H1 (cell line): ENCODE results near the gene PHKG2. TPM values are rescaled to one million over a fixed set of nuclear protein-coding genes. Genes with fewer than 3 reads are reported as not detected.
A peak's percentile ranks its signal among the peaks of the same experiment; 100 is the strongest.

Source experiments
- BRCA1 ChIP-seq: IDR thresholded peaks from 2 replicates; pipeline ENCODE4 v1.6.1; 2012; ENCODE audit warnings: low read depth, low read length, improper control_type of control experiment
- CHD1 ChIP-seq: IDR thresholded peaks from 2 replicates; pipeline ENCODE4 v1.6.1; 2012; ENCODE audit warnings: low read depth, low read length, improper control_type of control experiment
- CHD2 ChIP-seq: IDR thresholded peaks from 2 replicates; pipeline ENCODE4 v1.6.1; 2012; ENCODE audit warnings: low read length, improper control_type of control experiment
- HDAC2 ChIP-seq, 2 experiments: fragments of 300-600 bp in 1 of 2; sonication (generic) in 1 of 2; IDR thresholded peaks; 2 replicates each; pipeline ENCODE4 v1.6.1; 2011 to 2012; ENCODE audit warnings: low read depth in 2 of 2, low read length in 2 of 2, mild to moderate bottlenecking in 2 of 2, moderate library complexity in 2 of 2, borderline replicate concordance in 1 of 2, inconsistent platforms in 1 of 2
- JUND ChIP-seq: IDR thresholded peaks from 2 replicates; pipeline ENCODE4 v1.6.1; 2011; ENCODE audit warnings: mild to moderate bottlenecking, improper control_type of control experiment, low read length
- PHF8 ChIP-seq: fragments of 200-600 bp; sonication (generic); conservative IDR thresholded peaks from 2 replicates; pipeline ENCODE4 v1.7.1; 2012; ENCODE audit warnings: low read depth, mild to moderate bottlenecking, inconsistent platforms, low read length, moderate library complexity
- RAD21 ChIP-seq, 2 experiments: IDR thresholded peaks in 1 of 2; conservative IDR thresholded peaks in 1 of 2; 2 replicates each; pipeline ENCODE4 v1.6.1; 2011; ENCODE audit warnings: low read depth in 2 of 2, low read length in 2 of 2, improper control_type of control experiment in 1 of 2, inconsistent platforms in 1 of 2, mild to moderate bottlenecking in 1 of 2, moderate library complexity in 1 of 2
- SIN3A ChIP-seq, 2 experiments: IDR thresholded peaks in 1 of 2; conservative IDR thresholded peaks in 1 of 2; 2 replicates each; pipeline ENCODE4 v1.6.1; 2011 to 2012; ENCODE audit warnings: low read length in 2 of 2, improper control_type of control experiment in 1 of 2, low read depth in 1 of 2, mild to moderate bottlenecking in 1 of 2
- polyA plus RNA-seq, 7 experiments: library from polyadenylated mRNA; depleted of rRNA in 3 of 7; stranded (reverse) in 5 of 7; unstranded in 2 of 7; fragments of >200 nt in 5 of 7; fragments of 200-250 nt in 2 of 7; gene quantifications; 1 replicate in 5 of 7; 2 replicates in 1 of 7; 4 replicates in 1 of 7; pipeline versions ENCODE4 v1.2.1 to v1.2.3, GENCODE V29; 2011 to 2013; ENCODE audit warnings: missing spikeins in 2 of 7, mixed read lengths in 2 of 7
- total RNA-seq: library from RNA; stranded (reverse); fragmentation: NEBNext Ultra II Directional; extraction: Animal tissue kit (Norgen Biotek cat#: 25700); gene quantifications from 2 replicates; pipeline ENCODE4 v1.2.1, GENCODE V29; 2021
- TF ChIP-seq, protein P1 (sequence below): fragments of 300-600 bp; sonication (generic); IDR thresholded peaks from 2 replicates; pipeline ENCODE4 v1.7.1; 2012; ENCODE audit warnings: low read length, moderate library complexity, mild to moderate bottlenecking, inconsistent platforms; ENCODE audit not compliant: insufficient replicate concordance

PHKG2 gene
- total and polyA plus RNA-seq, 2 of the 8 experiments (the other 6 are each of a cell fraction or from before 2014, with no cell fraction given) = 36.0 to 53.4 TPM

GRCh38 chr16:30775392-30776188 is 27.4 kb downstream of the PHKG2 start (continued):
- TF ChIP-seq, protein P1, sequence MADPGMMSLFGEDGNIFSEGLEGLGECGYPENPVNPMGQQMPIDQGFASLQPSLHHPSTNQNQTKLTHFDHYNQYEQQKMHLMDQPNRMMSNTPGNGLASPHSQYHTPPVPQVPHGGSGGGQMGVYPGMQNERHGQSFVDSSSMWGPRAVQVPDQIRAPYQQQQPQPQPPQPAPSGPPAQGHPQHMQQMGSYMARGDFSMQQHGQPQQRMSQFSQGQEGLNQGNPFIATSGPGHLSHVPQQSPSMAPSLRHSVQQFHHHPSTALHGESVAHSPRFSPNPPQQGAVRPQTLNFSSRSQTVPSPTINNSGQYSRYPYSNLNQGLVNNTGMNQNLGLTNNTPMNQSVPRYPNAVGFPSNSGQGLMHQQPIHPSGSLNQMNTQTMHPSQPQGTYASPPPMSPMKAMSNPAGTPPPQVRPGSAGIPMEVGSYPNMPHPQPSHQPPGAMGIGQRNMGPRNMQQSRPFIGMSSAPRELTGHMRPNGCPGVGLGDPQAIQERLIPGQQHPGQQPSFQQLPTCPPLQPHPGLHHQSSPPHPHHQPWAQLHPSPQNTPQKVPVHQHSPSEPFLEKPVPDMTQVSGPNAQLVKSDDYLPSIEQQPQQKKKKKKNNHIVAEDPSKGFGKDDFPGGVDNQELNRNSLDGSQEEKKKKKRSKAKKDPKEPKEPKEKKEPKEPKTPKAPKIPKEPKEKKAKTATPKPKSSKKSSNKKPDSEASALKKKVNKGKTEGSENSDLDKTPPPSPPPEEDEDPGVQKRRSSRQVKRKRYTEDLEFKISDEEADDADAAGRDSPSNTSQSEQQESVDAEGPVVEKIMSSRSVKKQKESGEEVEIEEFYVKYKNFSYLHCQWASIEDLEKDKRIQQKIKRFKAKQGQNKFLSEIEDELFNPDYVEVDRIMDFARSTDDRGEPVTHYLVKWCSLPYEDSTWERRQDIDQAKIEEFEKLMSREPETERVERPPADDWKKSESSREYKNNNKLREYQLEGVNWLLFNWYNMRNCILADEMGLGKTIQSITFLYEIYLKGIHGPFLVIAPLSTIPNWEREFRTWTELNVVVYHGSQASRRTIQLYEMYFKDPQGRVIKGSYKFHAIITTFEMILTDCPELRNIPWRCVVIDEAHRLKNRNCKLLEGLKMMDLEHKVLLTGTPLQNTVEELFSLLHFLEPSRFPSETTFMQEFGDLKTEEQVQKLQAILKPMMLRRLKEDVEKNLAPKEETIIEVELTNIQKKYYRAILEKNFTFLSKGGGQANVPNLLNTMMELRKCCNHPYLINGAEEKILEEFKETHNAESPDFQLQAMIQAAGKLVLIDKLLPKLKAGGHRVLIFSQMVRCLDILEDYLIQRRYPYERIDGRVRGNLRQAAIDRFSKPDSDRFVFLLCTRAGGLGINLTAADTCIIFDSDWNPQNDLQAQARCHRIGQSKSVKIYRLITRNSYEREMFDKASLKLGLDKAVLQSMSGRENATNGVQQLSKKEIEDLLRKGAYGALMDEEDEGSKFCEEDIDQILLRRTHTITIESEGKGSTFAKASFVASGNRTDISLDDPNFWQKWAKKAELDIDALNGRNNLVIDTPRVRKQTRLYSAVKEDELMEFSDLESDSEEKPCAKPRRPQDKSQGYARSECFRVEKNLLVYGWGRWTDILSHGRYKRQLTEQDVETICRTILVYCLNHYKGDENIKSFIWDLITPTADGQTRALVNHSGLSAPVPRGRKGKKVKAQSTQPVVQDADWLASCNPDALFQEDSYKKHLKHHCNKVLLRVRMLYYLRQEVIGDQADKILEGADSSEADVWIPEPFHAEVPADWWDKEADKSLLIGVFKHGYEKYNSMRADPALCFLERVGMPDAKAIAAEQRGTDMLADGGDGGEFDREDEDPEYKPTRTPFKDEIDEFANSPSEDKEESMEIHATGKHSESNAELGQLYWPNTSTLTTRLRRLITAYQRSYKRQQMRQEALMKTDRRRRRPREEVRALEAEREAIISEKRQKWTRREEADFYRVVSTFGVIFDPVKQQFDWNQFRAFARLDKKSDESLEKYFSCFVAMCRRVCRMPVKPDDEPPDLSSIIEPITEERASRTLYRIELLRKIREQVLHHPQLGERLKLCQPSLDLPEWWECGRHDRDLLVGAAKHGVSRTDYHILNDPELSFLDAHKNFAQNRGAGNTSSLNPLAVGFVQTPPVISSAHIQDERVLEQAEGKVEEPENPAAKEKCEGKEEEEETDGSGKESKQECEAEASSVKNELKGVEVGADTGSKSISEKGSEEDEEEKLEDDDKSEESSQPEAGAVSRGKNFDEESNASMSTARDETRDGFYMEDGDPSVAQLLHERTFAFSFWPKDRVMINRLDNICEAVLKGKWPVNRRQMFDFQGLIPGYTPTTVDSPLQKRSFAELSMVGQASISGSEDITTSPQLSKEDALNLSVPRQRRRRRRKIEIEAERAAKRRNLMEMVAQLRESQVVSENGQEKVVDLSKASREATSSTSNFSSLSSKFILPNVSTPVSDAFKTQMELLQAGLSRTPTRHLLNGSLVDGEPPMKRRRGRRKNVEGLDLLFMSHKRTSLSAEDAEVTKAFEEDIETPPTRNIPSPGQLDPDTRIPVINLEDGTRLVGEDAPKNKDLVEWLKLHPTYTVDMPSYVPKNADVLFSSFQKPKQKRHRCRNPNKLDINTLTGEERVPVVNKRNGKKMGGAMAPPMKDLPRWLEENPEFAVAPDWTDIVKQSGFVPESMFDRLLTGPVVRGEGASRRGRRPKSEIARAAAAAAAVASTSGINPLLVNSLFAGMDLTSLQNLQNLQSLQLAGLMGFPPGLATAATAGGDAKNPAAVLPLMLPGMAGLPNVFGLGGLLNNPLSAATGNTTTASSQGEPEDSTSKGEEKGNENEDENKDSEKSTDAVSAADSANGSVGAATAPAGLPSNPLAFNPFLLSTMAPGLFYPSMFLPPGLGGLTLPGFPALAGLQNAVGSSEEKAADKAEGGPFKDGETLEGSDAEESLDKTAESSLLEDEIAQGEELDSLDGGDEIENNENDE = no peak
- TF ChIP-seq JUND (0 out of 2 replicates have a peak, but pooled peaks have one; percentile 39), SIN3A (conservative IDR thresholded peaks at IDR 0.05 in 1 of 2, IDR thresholded peaks at IDR 0.05 in 1 of 2; ENCODE audit: low read depth in 1 of 2, low read length in 2 of 2) (peak; percentile 65 to 95; a peak in 3 of 4 replicates), CHD1 (no peak), RAD21 (IDR thresholded peaks at IDR 0.05 in 1 of 2, conservative IDR thresholded peaks at IDR 0.05 in 1 of 2; ENCODE audit: low read depth in 2 of 2, low read length in 2 of 2) (no peak), BRCA1 (no peak), HDAC2 (IDR thresholded peaks at IDR 0.05; ENCODE audit: borderline replicate concordance in 1 of 2, low read depth in 2 of 2, low read length in 2 of 2) (no peak), CHD2 (0 out of 2 replicates have a peak, but pooled peaks have one; percentile 33), PHF8 (peak; percentile 79)
